NCI-H1436 (cell line): Measurements from ENCODE around the gene AMOTL1.

Experiments used
- DNase-seq: peaks from one replicate; lab custom pipeline; 2025; lab: John Stamatoyannopoulos, UW

Gene AMOTL1

GRCh38 chr11:94767701-94768601 is at the start of gene AMOTL1:
AMOTL1 (plus strand) TSS chr11:94768356; CDS start chr11:94768512, 156 bp downstream.
- DNase-seq: peak; percentile 91

GRCh38 chr11:94719876-94720275 is 48.3 kb upstream of the AMOTL1 start:
- no peak for DNase-seq

GRCh38 chr11:94721565-94722292 is 46.4 kb upstream of the AMOTL1 start:
- DNase-seq: no peak

GRCh38 chr11:94722735-94723134 is 45.4 kb upstream of the AMOTL1 start:
- no peak for DNase-seq

- DNase-seq: no peak
Measured at GRCh38 chr11:94725097-94725496, 43.1 kb upstream of the AMOTL1 start.

GRCh38 chr11:94727819-94728218 is 40.3 kb upstream of the AMOTL1 start:
- DNase-seq: no peak

GRCh38 chr11:94728541-94728940 is 39.6 kb upstream of the AMOTL1 start:
- no peak for DNase-seq

GRCh38 chr11:94728966-94729751 is 39.0 kb upstream of the AMOTL1 start:
- no peak for DNase-seq

GRCh38 chr11:94730153-94730552 is 38.0 kb upstream of the AMOTL1 start:
- no peak for DNase-seq

GRCh38 chr11:94731880-94732601 is 36.1 kb upstream of the AMOTL1 start:
- no peak for DNase-seq

GRCh38 chr11:94732617-94733281 is 35.4 kb upstream of the AMOTL1 start:
- DNase-seq: no peak

- peak; percentile 64 for DNase-seq
Measured at GRCh38 chr11:94734563-94735275, 33.4 kb upstream of the AMOTL1 start.

GRCh38 chr11:94735907-94736306 is 32.2 kb upstream of the AMOTL1 start:
- no peak for DNase-seq

- no peak for DNase-seq
Measured at GRCh38 chr11:94737171-94737611, 31.0 kb upstream of the AMOTL1 start.

GRCh38 chr11:94738746-94739145 is 29.4 kb upstream of the AMOTL1 start:
- no peak for DNase-seq

- DNase-seq: no peak
Measured at GRCh38 chr11:94739331-94739730, 28.8 kb upstream of the AMOTL1 start.

GRCh38 chr11:94740083-94741021 is 27.8 kb upstream of the AMOTL1 start:
- peak; percentile 73 for DNase-seq

GRCh38 chr11:94741022-94741679 is 27.0 kb upstream of the AMOTL1 start:
- peak; percentile 52 for DNase-seq

GRCh38 chr11:94742665-94743064 is 25.5 kb upstream of the AMOTL1 start:
- DNase-seq: no peak
